GM18907 (cell line): ENCODE data around the gene NUDT4.
"Not testable (repeated sequence)": the region's sequence is repeated elsewhere in the genome, so short reads cannot be mapped to it uniquely, and the experiment has no call there.

Experiments used
- ATAC-seq: cut with Tn5 transposase; IDR thresholded peaks from one replicate; pipeline ENCODE4 v1.9.1; 2021; ENCODE audit warnings: mild to moderate bottlenecking, moderate library complexity; ENCODE audit not compliant: unreplicated experiment

The NUDT4 gene

DNA sequence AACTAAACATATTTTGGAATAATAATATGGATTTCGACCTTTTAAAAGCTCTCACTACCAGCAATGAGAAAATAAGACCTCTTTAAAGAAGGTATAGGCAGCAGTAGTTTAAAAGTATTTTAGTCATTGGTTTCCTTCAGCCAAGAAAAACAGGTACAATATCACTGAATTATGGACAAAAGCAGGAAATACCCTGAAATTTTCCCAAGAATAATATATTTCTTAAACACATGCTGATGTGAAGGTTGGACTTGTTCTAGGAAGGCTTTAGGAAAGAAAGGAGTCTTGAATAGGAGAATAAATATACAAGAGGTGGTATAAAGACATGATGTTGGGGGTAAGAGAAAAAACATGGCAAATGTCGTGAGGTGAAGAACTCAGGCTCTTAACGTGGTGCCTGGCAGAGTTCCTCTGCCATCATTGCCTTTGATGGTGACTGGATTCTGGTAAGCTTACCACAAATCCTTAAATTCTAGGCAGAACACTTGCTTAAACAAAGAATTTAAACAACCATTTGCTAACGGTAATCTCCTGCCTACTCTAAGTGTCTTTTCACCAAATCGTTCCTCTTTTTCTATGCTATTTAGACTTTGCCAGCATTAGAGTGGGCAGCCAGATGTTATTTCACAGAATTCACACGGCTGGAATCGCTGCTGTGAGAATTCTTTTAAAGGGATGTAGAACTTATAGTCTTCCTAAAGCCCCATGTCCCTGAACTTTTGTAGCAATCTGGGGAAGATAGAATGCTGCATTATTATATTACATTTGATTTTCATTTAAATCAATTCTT, 11.9 kb upstream of the NUDT4 start:
- ATAC-seq: no peak

DNA sequence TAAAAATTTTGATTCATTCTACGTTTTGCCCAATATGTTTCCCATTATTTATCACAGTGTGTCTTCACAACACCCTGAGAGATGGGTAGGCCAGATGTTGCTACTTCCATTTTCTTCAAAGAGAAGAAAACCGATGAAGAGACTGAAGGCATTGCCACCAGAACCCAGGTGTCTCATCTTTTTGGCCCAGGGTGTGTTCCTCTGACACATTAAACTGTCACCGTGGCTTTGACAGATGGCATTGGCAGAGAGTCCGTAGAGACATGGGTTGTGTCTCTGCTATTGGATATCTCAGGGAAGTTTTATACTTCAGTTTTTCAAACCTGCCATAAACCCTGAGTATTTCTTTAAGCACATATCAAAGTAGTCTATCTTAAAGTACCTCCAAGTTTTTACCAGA, 11.3 kb upstream of the NUDT4 start:
- ATAC-seq: no peak

DNA sequence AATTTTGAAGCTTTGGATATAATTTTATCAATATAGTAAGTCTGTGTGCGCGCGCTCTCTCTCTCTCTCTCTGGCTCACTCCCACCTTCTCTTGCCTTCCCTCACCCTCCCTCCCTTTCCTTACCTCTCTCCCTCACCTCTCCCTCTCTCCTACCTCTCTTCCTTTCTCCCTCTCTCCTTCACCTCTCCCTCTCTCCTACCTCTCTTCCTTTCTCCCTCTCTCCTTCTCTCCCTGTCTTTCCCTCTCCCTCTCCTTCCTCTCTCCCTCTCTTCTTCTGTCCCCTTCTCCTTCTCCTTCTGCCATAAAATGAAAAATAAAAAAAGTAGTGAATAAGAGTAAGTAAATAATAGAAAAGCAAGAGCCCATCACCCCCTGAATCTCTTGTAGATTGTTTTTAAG, 9.0 kb upstream of the NUDT4 start:
- ATAC-seq: no peak

DNA sequence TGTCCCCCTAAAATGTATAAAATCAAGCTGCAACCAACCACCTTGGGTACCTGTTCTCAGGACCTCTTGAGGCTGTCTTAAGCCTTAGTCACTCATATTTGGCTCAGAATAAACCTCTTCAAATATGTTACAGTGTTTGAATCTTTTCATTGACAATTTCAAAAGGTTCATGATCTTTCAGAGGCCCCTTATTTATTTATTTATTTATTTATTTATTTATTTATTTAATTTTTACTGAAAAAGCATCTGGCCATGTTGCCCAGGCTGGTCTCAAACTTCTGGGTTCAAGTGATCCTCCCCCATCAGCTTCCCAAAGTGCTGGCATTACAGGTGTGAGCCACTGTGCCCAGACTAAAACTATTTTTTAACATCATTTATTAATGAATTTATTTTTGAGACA, 8.2 kb upstream of the NUDT4 start:
- no peak for ATAC-seq

DNA sequence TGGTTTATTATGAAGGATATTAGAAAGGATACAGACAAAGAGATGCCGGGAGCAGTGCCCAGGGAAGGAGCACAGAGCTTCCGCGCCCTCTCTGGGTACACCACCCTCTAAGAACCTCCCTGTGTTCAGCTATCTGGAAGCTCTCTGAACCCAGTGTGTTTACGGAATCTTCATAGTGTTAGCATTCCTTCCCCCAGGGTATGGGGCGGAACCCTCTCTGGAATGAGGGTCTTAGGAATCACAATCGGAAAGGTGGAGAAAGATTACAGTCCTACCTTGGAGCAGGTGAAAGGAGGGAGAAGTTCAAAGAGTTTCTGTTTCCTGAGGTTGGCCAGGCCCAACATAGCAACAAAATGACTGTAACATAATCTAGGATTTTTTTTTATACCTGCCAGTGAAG, 6.8 kb upstream of the NUDT4 start:
- ATAC-seq: no peak

DNA sequence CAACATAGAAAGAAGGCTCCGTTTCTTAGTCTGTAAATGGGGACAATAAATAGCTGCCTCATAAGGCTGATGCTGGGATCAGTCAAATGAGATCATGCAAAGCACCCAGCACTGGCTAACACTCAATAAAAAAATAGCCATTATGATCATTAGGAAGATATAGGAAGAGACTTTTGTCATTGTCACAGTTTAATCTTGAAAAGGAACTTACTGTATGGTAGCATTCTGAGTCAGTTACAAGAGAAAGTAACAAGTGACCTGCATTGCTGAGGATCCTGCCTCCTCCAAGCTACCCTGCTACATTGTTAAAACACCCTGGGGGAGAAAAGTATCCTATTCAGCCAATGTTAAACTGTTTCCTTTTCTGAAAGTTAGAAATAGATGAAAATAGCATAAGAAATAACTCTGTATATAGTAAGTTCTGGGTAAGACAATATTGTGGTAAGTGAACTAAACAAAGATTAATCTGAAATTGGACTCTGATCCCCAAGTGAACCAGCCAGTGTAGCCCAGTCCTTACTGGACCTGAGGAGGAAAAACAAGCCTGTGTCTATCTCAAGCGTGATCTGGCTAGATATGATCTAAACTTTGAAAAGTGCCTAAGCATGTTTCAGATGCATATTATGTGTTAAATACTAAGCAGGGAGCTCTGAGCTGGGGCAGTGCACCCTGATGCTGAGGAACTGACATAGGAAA, 3.6 kb upstream of the NUDT4 start:
- no peak for ATAC-seq

DNA sequence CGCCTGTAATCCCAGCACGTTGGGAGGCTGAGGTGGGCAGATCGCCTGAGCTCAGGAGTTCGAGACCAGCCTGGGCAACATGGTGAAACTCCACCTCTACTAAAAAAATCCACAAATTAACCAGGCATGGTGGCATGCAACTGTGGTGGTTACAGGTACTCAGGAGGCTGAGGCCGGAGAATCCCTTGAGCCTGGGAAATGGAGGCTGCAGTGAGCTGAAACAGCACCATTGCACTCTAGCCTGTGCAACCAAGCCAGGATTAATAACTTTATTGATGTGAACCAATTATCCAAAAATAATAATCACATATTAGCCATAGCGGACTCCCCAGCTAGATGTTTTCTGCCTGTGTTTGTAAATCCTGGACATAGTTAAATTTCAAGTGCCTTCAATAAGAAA, 1.8 kb upstream of the NUDT4 start:
- ATAC-seq: no peak

DNA sequence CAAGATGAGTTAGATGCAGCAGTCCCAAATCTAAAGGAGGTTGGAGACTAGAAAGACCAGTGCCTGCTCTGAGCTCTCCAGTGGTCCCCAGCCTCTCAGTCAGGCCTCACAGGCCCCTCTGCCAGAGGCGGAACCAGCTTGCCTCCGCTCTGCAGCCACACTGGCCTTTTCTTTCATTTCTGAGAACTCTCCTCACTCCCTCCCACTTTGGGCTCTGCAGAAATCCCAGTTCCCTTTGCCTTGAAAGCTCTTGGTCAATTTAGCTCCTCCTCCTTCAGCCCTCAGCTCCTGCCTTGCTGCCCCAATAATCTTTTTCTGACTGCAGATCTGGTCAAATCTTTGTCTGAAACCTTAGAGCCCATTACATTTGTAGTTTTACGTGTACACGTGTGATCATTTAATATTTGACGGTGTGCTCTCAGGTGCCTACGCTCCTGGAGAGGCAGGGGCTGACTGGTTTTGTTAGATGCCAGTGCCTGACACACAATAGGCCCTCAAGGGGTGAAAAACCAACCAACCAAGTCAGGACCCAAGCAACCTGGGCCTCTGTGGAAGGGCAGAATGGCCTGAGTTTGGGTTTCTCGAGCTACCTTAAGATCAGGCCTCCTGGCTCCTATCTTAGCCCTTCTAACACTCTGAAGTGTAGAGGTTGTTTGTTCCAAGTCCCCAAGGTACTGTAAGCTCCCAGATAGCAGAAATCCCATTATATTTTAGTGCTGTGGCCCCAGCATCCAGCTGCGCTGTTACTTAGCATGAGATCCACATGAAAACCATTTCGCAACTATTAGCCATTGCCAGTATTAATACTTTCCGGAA, 1.1 kb upstream of the NUDT4 start:
- ATAC-seq: no peak

DNA sequence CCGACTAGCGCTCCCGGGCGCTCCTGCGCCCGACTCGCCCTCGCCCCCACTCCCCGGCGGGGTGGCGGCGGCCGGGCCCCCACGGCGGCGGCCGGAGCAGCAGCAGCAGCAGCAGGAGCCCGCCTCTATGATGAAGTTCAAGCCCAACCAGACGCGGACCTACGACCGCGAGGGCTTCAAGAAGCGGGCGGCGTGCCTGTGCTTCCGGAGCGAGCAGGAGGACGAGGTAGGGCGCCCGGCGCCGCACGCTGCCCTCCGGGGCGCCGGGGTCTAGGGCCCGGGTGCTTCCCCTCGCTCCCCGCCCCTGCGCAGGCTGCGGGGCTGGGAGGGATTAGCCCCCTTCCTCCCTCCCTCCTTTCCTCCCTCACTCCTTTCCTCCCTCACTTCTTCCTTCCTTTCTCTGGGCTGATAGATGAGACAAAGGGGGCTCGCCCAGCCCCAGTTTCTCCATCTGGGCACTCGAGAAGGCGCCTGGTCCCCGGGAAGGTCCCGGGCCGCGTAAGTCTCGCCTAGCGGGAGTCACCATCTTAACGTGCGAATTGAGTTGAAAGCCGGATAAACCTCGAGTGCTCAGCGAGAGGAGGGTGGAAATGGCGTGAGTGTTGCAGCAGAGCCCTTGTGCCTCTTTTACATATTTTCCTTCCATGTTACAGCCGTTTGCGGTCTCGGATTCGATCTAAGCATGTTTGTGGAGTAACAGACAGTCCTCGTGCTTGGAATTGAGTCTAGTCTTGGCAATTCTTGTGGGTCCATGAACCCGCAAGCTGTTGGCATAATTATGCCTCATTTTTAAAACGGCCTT, 672 bp downstream of the NUDT4 start:
- peak; percentile 45 for ATAC-seq

DNA sequence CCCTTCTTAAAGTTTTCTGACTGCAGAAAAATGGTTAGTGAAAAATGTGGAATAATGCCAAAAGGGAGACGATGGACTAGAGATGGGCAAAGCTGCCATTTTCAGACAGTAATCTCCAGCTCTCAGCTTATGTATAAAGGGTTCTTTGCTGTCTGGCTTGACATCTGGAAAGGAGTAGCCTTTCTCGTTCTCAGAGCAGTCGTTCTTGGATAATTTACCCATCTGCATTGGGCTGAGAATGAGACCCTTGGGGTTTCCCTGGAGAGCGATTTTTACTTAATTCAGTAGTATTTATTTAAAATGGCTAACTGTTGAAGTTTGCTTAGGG, 1.2 kb downstream of the NUDT4 start:
- ATAC-seq: no peak

DNA sequence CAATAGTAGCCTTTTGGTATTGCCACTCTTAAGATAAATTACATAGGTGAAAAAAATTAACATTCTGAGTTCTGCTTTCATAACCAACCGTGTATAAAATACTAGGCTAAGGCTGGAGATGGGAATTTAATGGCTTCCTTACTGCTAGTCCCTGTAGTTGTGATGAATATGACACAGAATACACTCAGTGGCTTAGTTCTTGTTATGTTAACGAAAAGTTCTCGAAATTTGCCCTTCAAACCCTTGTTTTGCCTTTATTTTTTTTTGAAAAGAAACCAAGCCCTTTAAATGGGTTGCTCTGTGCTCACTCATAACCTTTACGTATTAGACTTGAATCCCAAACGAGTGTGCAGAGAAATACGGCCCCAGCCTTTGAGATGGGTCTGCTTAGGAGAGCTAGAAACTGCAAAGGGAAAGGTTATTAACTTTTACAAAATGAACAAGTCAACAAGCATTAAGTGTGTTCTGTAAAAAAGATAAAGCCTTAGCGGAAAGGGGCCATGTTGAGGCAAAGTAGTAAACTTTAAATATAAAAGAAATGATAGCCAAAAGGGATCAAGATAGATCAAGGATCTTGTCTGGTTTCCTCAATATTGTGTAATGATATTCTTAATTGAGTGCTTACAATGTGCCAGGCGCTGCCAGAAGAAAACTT, 1.7 kb downstream of the NUDT4 start:
- no peak for ATAC-seq

DNA sequence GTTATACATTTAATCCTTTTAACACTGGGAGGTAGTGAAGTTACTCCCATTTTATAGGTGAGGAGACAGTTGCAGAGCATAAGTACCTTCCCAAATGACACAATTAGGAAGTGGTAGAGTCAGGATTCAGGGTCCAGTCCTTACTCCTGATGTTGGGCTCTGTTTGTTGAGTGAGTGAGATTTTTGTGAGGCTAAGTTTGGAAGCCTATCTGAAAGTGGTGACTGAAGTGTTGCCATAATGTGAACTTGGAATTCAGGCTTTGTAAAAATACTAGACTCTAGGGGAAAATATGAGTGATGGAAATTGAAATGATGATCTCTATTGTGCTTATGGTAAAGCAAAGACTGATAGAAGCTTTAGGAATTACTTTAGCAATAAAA, 2.2 kb downstream of the NUDT4 start:
- no peak for ATAC-seq

DNA sequence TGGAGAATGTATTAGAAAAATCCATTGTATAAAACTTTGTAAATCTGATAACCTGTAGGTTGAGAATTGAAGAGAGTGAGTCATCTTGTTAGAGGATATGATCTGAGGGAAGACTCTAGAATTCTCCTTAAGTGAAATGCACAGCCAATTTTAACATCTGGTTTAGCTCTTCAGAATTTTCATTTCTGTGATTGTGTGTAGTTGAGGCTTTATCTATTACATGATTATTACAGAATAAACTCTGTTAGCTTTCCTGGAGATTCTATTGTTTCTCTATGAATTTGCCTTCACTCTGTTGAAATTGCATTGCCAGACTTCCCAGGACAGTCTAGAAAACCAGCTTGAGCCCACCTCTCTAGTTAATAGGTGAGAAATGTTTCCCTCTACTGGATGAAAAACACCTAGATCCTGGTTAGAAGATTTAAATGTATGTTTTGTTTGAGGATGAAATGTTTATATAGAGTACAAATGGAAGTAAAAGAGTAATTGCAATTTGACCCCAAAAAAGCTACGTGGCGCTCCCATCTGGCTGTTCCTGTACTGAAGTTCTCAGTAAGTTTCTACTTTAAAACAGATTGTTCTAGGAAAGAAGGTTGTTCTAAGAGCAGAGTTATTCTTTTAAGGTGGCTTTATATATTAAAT, 2.9 kb downstream of the NUDT4 start:
- no peak for ATAC-seq

DNA sequence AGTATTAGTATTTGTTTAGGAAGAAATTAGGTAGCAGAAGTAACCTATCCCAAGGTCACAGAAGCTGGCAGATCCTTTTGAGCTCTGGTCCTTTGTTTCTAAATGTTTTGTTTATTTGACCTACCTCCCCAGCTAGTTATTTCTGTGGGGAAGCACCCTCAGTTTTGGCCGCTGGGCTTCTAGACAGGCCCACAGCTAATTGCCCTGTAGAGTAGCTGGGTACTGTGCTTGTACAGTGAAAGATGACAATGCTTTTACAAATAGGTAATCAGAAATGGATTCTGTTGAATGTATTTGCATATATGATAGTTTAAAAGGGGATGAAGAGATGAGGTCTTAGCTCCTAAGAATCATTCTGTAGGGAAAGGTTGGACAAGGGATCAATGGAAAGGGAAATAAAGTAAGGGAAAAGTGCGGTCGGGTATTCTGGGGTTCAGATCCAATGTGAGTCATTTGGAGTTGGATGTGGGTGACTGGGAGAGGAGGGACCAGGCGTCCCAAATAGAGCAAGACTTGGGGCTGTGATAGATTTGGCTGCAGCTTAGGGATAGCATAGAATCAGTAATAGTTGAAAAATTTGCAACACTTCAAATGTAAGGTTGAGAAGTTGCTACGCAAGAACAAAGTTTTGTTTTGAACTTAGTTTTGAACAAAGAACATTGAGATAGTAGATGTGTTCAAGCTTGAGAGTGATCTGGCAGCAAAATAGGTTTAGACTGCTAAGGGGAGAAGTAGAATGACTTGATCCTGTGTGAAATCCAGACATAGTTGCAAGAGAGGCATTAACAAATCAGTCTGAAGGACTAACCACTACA, 3.6 kb downstream of the NUDT4 start:
- ATAC-seq: no peak

DNA sequence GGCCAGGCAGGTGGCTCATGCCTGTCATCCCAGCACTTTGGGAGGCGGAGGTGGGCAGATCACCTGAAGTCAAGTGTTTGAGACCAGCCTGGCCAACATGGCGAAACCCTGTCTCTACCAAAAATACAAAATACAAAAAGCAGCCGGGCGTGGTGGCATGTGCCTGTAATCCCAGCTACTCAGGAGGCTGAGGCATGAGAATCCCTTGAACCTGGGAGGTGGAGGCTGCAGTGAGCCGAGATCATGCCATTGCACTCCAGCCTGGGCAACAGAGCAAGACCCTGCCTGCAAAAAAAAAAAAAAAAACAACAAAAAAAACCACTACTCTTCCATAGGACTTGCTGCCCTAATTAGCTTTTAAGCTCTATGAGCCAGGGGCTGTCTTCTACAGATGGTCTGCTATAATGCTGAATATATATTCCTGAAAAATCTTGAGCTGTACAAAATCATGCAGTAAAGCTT, 4.3 kb downstream of the NUDT4 start:
- not testable (repeated sequence) for ATAC-seq

DNA sequence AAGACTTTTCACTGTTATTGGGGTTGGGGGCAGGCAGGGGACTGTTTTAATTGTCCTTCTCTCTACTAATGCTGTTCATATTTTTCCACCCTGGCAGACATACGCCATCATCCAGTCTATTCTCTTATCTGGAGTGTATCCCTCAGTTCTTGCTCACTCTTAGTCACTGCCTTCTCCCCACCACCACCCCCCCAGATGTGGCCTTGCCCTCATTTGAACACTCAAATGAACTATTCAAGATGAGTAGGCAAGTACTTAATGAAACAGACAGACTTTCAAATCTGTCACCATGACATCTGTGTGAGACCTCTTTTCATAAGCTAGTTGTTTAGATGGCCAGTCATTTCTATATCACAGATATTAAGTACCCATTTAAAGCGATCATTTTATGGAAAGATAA, 10.1 kb downstream of the NUDT4 start:
- ATAC-seq: no peak

DNA sequence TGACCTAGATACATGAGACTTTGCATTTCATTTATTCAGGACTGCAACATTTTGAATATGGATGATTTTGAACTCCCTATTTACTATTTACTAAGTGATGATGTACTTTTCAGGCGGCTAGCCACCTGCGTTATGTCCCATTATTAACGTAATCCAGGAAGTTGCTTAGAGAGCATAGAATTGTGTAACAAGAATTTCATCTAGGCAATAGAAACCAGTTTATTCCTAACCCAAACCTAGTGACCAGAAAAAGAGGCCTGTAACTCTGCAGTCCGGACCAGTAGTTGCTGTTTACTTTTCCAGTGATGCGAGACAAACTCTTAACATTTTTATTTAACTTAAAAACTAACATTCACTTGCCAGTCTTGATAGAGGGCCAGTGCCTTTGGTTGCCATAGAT, 12.3 kb downstream of the NUDT4 start:
- ATAC-seq: no peak

DNA sequence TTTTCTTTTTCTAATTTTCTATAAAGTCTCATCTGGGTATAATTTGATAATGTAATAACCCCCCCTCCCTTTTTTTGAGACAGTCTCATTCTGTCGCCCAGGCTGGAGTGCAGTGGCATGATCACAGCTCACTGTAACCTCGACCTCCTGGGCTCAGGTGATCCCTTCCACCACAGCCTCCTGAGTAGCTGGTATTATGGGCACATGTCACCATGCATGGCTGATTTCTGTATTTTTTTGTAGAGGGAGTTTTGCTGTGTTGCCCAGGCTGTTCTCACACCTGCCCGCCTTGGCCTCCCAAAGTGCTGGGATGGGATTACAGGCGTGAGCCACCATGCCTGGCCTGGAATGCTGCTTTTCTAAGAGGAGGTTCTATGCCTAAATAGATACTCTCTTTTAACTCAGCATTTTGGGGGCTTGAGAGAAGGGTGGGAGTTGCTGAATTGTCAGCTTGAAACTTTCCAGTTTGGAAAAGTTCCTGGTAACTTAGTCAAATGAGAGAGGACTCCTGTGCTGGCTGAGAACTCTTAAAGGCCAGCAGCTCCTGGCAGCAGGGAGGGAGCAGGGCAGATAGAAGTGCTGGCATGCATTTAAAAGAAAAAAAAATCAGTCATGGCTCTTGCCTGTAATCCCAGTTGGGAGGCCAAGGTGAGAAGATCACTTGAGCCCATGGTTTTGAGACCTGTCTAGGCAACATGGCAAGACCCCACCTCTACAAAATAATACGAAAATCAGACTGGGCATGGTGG, 13.0 kb downstream of the NUDT4 start:
- ATAC-seq: peak; percentile 50

DNA sequence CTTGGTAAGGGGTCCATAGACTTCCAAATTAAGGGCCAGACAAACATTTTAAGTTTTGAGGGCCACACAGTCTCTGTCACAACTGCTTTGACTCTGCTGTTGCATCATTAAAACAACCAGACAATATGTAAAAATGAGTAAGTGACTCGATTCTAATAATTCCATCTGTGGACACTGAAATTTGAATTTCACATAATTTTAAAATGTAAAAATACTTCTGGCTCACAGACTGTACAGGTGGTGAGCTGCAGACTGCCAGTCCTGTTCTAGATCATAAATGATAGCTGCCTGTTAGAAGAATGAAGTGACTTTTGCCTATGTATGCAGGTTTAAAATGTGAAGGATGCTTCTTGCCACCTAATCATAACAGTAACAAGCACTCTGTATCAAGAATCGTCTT, 15.7 kb downstream of the NUDT4 start:
- no peak for ATAC-seq
